Measurements from ENCODE around the gene NUAK1. TPM values are rescaled to one million over a fixed set of nuclear protein-coding genes. Genes with fewer than 3 reads are reported as not detected.

The NUAK1 gene
- total RNA-seq, 1 experiment from 2014 or later = 1.3 TPM

- Histone ChIP-seq H3K4me1 (ENCODE audit: insufficient read depth, low read length, poor library complexity, severe bottlenecking) (no peaks in the 10 kb centered on the region), H3K9me3 (ENCODE audit: low read depth, low read length, poor library complexity, severe bottlenecking) (no peaks in the 10 kb centered on the region), H3K27me3 (replicated peaks; ENCODE audit: insufficient read depth, low read depth, low read length, poor library complexity) (no peaks in the 10 kb centered on the region), H3K27ac (ENCODE audit: low read depth, low read length, poor library complexity, severe bottlenecking) (no peak overlapping the region), H3K36me3 (ENCODE audit: insufficient read depth, low read length, poor library complexity, severe bottlenecking) (no peaks in the 10 kb centered on the region), H3K4me3 (ENCODE audit: low read depth, low read length, poor library complexity, severe bottlenecking) (no peak overlapping the region)
- TF ChIP-seq EZH2 (IDR thresholded peaks at IDR 0.05; ENCODE audit: borderline replicate concordance, low read depth, low read length, poor library complexity, severe bottlenecking) = no peak
- TF ChIP-seq CTCF (conservative IDR thresholded peaks at IDR 0.05; ENCODE audit: low read depth, low read length) = no peak
- CTCF ChIA-PET = no interaction called here
- no TSS peak for BruUV-seq (replicated peaks)
- no peak for DNase-seq (ENCODE audit: low spot score)
- intact Hi-C loops (cut with micrococcal nuclease; ENCODE audit: unreplicated experiment) = no loop called here
- POLR2A ChIA-PET (ENCODE audit: low non-redundant PET) = no interaction called here
These were observed 12.1 kb downstream of the NUAK1 start for GRCh38 chr12:106126441-106127337.

GRCh38 chr12:106125351-106126095 is 13.2 kb downstream of the NUAK1 start:
- no peaks in the 10 kb centered on the region for H3K36me3 ChIP-seq (ENCODE audit: insufficient read depth, low read length, poor library complexity, severe bottlenecking)
- H3K9me3 ChIP-seq (ENCODE audit: low read depth, low read length, poor library complexity, severe bottlenecking) = no peaks in the 10 kb centered on the region
- H3K27ac ChIP-seq (ENCODE audit: low read depth, low read length, poor library complexity, severe bottlenecking) = no peak overlapping the region
- H3K27me3 ChIP-seq (replicated peaks; ENCODE audit: insufficient read depth, low read depth, low read length, poor library complexity) = no peaks in the 10 kb centered on the region
- CTCF ChIA-PET = no interaction called here
- intact Hi-C loops (cut with micrococcal nuclease; ENCODE audit: unreplicated experiment) = no loop called here
- no peak for DNase-seq (ENCODE audit: low spot score)
- H3K4me1 ChIP-seq (ENCODE audit: insufficient read depth, low read length, poor library complexity, severe bottlenecking) = no peaks in the 10 kb centered on the region
- H3K4me3 ChIP-seq (ENCODE audit: low read depth, low read length, poor library complexity, severe bottlenecking) = no peak overlapping the region
- TF ChIP-seq EZH2 (IDR thresholded peaks at IDR 0.05; ENCODE audit: borderline replicate concordance, low read depth, low read length, poor library complexity, severe bottlenecking) (no peak), CTCF (conservative IDR thresholded peaks at IDR 0.05; ENCODE audit: low read depth, low read length) (no peak)
- no TSS peak for BruUV-seq (replicated peaks)
- POLR2A ChIA-PET (ENCODE audit: low non-redundant PET) = no interaction called here

- TF ChIP-seq CTCF (conservative IDR thresholded peaks at IDR 0.05; ENCODE audit: low read depth, low read length) (no peak), EZH2 (IDR thresholded peaks at IDR 0.05; ENCODE audit: borderline replicate concordance, low read depth, low read length, poor library complexity, severe bottlenecking) (no peak)
- ChIA-PET POLR2A (ENCODE audit: low non-redundant PET) (interaction anchor here (0.5 kb wide), 1 partner anchor 545 kb away, joined by 3 read pairs; no protein-coding TSS in a partner anchor), CTCF (no interaction called here)
- no peaks in the 10 kb centered on the region for H3K36me3 ChIP-seq (ENCODE audit: insufficient read depth, low read length, poor library complexity, severe bottlenecking)
- H3K4me3 ChIP-seq (ENCODE audit: low read depth, low read length, poor library complexity, severe bottlenecking) = no peak overlapping the region
- H3K27me3 ChIP-seq (replicated peaks; ENCODE audit: insufficient read depth, low read depth, low read length, poor library complexity) = no peaks in the 10 kb centered on the region
- H3K27ac ChIP-seq (ENCODE audit: low read depth, low read length, poor library complexity, severe bottlenecking) = no peak overlapping the region
- intact Hi-C loops (cut with micrococcal nuclease; ENCODE audit: unreplicated experiment) = no loop called here
- no peaks in the 10 kb centered on the region for H3K9me3 ChIP-seq (ENCODE audit: low read depth, low read length, poor library complexity, severe bottlenecking)
- no peak for DNase-seq (ENCODE audit: low spot score)
- no TSS peak for BruUV-seq (replicated peaks)
- H3K4me1 ChIP-seq (ENCODE audit: insufficient read depth, low read length, poor library complexity, severe bottlenecking) = no peaks in the 10 kb centered on the region
These were observed 15.1 kb downstream of the NUAK1 start for GRCh38 chr12:106123551-106124081.
